CD14-positive monocyte (primary cell): Measurements from ENCODE around the gene BAG5. TPM values are rescaled to one million over a fixed set of nuclear protein-coding genes. Genes with fewer than 3 reads are reported as not detected.

Experiments used
- DNase-seq, 3 donors: peaks; one replicate each; pipeline ENCODE4 v3.0.0-alpha.2; 2011 to 2022
- H2AFZ ChIP-seq: 2 replicates; pipeline ENCODE4 v1.6.0; 2012; ENCODE audit warnings: mild to moderate bottlenecking, low read depth, low read length, inconsistent platforms; ENCODE audit not compliant: insufficient read depth, poor library complexity, severe bottlenecking
- H3K27ac ChIP-seq, 2 donors: 1 replicate in 1 of 2; 2 replicates in 1 of 2; pipeline ENCODE4 v1.5.1; 2012 to 2013; ENCODE audit warnings: low read length in 2 of 2, control low read depth in 1 of 2, inconsistent platforms in 1 of 2, low read depth in 1 of 2, mild to moderate bottlenecking in 1 of 2
- H3K27me3 ChIP-seq, 2 donors: one replicate each; pipeline versions ENCODE4 v1.6.0 to v1.6.1; 2011 to 2013; ENCODE audit warnings: low read length in 2 of 2; ENCODE audit not compliant: control insufficient read depth in 2 of 2, insufficient read depth in 2 of 2
- H3K36me3 ChIP-seq, 2 donors: replicated peaks in 1 of 2; 1 replicate in 1 of 2; 2 replicates in 1 of 2; pipeline versions ENCODE4 v1.5.1 to v1.6.1; 2012 to 2013; ENCODE audit warnings: low read length in 2 of 2, control low read depth in 1 of 2, inconsistent platforms in 1 of 2, mild to moderate bottlenecking in 1 of 2; ENCODE audit not compliant: insufficient read depth in 2 of 2, control insufficient read depth in 1 of 2
- H3K4me1 ChIP-seq, 2 donors: 1 replicate in 1 of 2; 2 replicates in 1 of 2; pipeline versions ENCODE4 v1.5.1 to v1.6.1; 2012 to 2013; ENCODE audit warnings: low read length in 2 of 2, control low read depth in 1 of 2, inconsistent platforms in 1 of 2, mild to moderate bottlenecking in 1 of 2, moderate library complexity in 1 of 2; ENCODE audit not compliant: insufficient read depth in 2 of 2, control insufficient read depth in 1 of 2
- H3K4me2 ChIP-seq: replicated peaks from 2 replicates; pipeline ENCODE3; 2012; ENCODE audit warnings: low read length, moderate library complexity, mild to moderate bottlenecking; ENCODE audit not compliant: poor library complexity, severe bottlenecking; ENCODE audit errors: extremely low read depth
- H3K4me3 ChIP-seq, 3 experiments: fragments of 200-600 bp in 1 of 3; sonication (generic) in 1 of 3; replicated peaks in 1 of 3; 1 replicate in 2 of 3; 2 replicates in 1 of 3; pipeline ENCODE4 v1.5.1; 2011 to 2013; ENCODE audit warnings: low read length in 3 of 3, mild to moderate bottlenecking in 3 of 3, control low read depth in 2 of 3, low read depth in 2 of 3, inconsistent platforms in 1 of 3, moderate library complexity in 1 of 3
- H3K79me2 ChIP-seq: 2 replicates; pipeline ENCODE4 v1.6.0; 2012; ENCODE audit warnings: mild to moderate bottlenecking, control low read depth, inconsistent platforms, low read length, moderate library complexity; ENCODE audit not compliant: insufficient read depth
- H3K9ac ChIP-seq: 2 replicates; pipeline ENCODE4 v1.6.0; 2017; ENCODE audit warnings: low read length, mild to moderate bottlenecking; ENCODE audit not compliant: insufficient read depth, poor library complexity, severe bottlenecking
- H3K9me3 ChIP-seq, 2 donors: replicated peaks in 1 of 2; 1 replicate in 1 of 2; 2 replicates in 1 of 2; pipeline versions ENCODE4 v1.5.1 to v1.6.1; 2012 to 2013; ENCODE audit warnings: low read length in 2 of 2, control low read depth in 1 of 2; ENCODE audit not compliant: control insufficient read depth in 1 of 2, insufficient read depth in 1 of 2
- H4K20me1 ChIP-seq: 2 replicates; pipeline ENCODE4 v1.6.0; 2012; ENCODE audit warnings: mild to moderate bottlenecking, low read length, control low read depth, moderate library complexity; ENCODE audit not compliant: insufficient read depth
- H3K27ac Mint-ChIP-seq, 7 donors: one replicate each; pipeline ENCODE4 v1.8.0; 2020; ENCODE audit warnings: mild to moderate bottlenecking in 7 of 7, mixed read lengths in 7 of 7, moderate library complexity in 6 of 7, inconsistent platforms in 2 of 7
- H3K27me3 Mint-ChIP-seq, 3 donors: one replicate each; pipeline ENCODE4 v1.8.0; 2021 to 2022; ENCODE audit warnings: low read depth in 3 of 3, mild to moderate bottlenecking in 3 of 3, mixed read lengths in 3 of 3, moderate library complexity in 3 of 3, inconsistent platforms in 1 of 3
- H3K36me3 Mint-ChIP-seq, 2 donors: one replicate each; pipeline ENCODE4 v1.8.0; 2020; ENCODE audit warnings: mixed read lengths in 2 of 2, inconsistent platforms in 1 of 2, mild to moderate bottlenecking in 1 of 2
- H3K4me1 Mint-ChIP-seq: one replicate; pipeline ENCODE4 v1.8.0; 2020; ENCODE audit warnings: mild to moderate bottlenecking, mixed read lengths
- H3K4me3 Mint-ChIP-seq, 2 donors: one replicate each; pipeline ENCODE4 v1.8.0; 2020; ENCODE audit warnings: mild to moderate bottlenecking in 2 of 2, mixed read lengths in 2 of 2, moderate library complexity in 1 of 2
- H3K9me3 Mint-ChIP-seq, 7 donors: one replicate each; pipeline ENCODE4 v1.8.0; 2020 to 2022; ENCODE audit warnings: mixed read lengths in 7 of 7, mild to moderate bottlenecking in 6 of 7, moderate library complexity in 6 of 7, inconsistent platforms in 2 of 7
- WGBS: methylation state at CpG from one replicate; pipeline ENCODE4 v1.1.5; 2013; ENCODE audit warnings: missing lambda C conversion rate; ENCODE audit not compliant: insufficient coverage; 5-methylcytosine and 5-hydroxymethylcytosine counted together
- intact Hi-C, 2 donors: fragments of 100-400 bp; cut with micrococcal nuclease; formaldehyde crosslinking; loops; one replicate each; pipeline versions ENCODE4 v1.15.0 to v1.15.1; 2023
- polyA plus RNA-seq, 3 donors: library from polyadenylated mRNA; depleted of rRNA in 1 of 3; unstranded in 2 of 3; stranded (reverse) in 1 of 3; fragments of 300-500 nt in 2 of 3; fragments of >200 nt in 1 of 3; fragmentation: Illumina TruSeq in 2 of 3; gene quantifications; 1 replicate in 2 of 3; 2 replicates in 1 of 3; pipeline ENCODE4 v1.2.3, GENCODE V29; 2012 to 2021
- TF ChIP-seq, protein P1 (sequence below): fragments of 200-600 bp; IDR thresholded peaks from one replicate; pipeline ENCODE4 v1.8.0; 2022; ENCODE audit warnings: antibody characterized with exemption, mild to moderate bottlenecking

The BAG5 gene
- polyA plus RNA-seq, 3 donors, result 4.7 to 33.1 (median 30.1) TPM

DNA sequence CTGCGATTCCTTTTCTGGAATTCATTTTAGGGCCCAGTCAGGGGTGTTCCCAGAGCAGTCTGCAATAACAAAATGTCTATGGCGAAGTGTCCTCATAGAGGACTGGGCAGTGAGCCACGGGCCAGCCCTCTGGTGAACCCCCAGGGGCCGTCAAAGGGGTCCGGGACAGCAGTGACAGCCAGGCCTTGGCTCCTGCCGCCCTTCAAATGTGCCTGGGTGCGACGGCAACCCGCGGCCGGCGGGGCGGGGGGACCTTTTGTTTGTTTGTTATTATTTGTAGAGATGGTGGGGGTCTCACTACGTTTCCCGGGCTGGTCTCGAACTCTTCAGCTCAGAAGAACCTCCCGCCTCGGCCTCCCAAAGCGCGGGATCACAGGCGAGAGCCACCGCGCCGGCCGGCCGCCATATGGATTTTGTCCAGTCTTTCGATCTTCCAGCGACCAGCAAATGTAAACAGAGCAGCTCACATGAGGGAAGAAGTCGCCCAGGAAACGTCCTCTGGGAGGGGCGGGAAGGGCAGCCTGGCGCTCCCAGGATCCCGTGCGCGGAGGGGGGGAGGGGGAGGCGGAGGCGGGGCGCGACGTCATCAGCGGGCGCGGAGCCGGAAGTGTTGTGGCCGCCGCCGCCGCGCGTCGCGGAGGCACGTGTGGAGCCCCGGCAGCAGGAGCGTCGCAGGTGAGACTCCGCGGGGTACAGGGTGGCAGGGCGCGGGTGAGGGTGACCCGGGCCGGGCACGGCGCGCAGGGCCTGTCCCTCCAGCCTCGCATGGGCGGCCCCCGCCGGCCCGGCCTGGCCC, 33.7 kb downstream of the BAG5 start, which contains the start of gene TRMT61A:
TRMT61A (plus strand) TSS at position 610 of the 796 bp plus-strand sequence. CDS start 783 bp downstream, outside the sequence.
- TF ChIP-seq, protein P1, sequence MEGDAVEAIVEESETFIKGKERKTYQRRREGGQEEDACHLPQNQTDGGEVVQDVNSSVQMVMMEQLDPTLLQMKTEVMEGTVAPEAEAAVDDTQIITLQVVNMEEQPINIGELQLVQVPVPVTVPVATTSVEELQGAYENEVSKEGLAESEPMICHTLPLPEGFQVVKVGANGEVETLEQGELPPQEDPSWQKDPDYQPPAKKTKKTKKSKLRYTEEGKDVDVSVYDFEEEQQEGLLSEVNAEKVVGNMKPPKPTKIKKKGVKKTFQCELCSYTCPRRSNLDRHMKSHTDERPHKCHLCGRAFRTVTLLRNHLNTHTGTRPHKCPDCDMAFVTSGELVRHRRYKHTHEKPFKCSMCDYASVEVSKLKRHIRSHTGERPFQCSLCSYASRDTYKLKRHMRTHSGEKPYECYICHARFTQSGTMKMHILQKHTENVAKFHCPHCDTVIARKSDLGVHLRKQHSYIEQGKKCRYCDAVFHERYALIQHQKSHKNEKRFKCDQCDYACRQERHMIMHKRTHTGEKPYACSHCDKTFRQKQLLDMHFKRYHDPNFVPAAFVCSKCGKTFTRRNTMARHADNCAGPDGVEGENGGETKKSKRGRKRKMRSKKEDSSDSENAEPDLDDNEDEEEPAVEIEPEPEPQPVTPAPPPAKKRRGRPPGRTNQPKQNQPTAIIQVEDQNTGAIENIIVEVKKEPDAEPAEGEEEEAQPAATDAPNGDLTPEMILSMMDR, result no peak
- H3K27ac Mint-ChIP-seq, result peak within 1 kb of the TSS; percentile 92 to 99 (median 96)
- H3K36me3 Mint-ChIP-seq, result peaks cover 5 to 17% of the 10 kb centered on the region in 2 donors
- Histone ChIP-seq H3K4me2 (peak within 1 kb of the TSS; percentile 97), H2AFZ (peak within 1 kb of the TSS; percentile 97), H3K4me3 (peak within 1 kb of the TSS; percentile 90 to 98 (median 92)), H3K27me3 (peaks cover 5 to 12% of the 10 kb centered on the region in 2 donors), H3K9me3 (peaks cover 0 to 5% of the 10 kb centered on the region in 2 donors), H3K27ac (peak within 1 kb of the TSS; percentile 79 to 87), H3K9ac (peak within 1 kb of the TSS; percentile 74), H4K20me1 (peaks cover 13% of the 10 kb centered on the region), H3K4me1 (peaks cover 42 to 45% of the 10 kb centered on the region in 2 donors), H3K36me3 (peaks cover 0 to 12% of the 10 kb centered on the region in 2 donors), H3K79me2 (peaks cover 20% of the 10 kb centered on the region)
- peak; percentile 71 to 80 (median 77) for DNase-seq
- intact Hi-C loops, result loop anchor here in 1 of 2 donors (10.0 kb wide), 1 partner anchor 194 kb away; the partner anchor contains the start of gene EIF5
- peaks cover 14 to 16% (median 15%) of the 10 kb centered on the region in 3 donors for H3K27me3 Mint-ChIP-seq
- H3K4me1 Mint-ChIP-seq, result peaks cover 47% of the 10 kb centered on the region
- peaks cover 0 to 6% (median 2%) of the 10 kb centered on the region in 7 donors for H3K9me3 Mint-ChIP-seq
- 5% methylated on average over 59 of the region's 70 CpGs for WGBS
- H3K4me3 Mint-ChIP-seq, result peak within 1 kb of the TSS; percentile 95 to 97

DNA sequence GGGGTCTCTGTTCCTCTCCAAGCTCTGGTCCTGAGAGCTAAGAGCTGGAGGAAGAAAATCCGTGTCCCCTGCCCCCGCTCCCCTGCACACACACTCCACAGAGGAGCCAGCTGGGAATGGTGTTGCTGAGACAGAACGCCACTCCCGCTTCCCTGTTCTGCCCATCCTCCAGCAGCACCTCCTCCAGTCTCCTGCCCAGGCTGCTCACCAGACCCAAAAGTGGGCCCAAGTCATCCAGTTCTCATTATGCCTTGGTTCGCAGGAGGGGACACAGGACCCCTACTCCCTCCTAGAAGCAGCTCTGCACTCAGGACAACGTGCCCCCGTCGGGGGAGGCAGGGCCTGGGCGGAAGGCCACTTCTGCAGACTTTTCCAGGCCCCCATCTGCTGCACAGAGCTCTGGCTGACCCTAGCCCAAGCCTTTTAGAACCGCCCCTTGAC, 34.3 kb downstream of the BAG5 start:
- peaks cover 0 to 12% of the 10 kb centered on the region in 2 donors for H3K36me3 ChIP-seq
- peak overlapping the region in 2 of 3 experiments; percentile 92 to 98 for H3K4me3 ChIP-seq
- peaks cover 13% of the 10 kb centered on the region for H4K20me1 ChIP-seq
- peak overlapping the region; percentile 79 to 86 for H3K27ac ChIP-seq
- peaks cover 20 to 22% (median 21%) of the 10 kb centered on the region in 3 donors for H3K27me3 Mint-ChIP-seq
- H3K9me3 Mint-ChIP-seq, result peaks cover 0 to 11% (median 6%) of the 10 kb centered on the region in 7 donors
- WGBS, result 69% methylated on average over 9 of the region's 10 CpGs
- H3K27ac Mint-ChIP-seq, result peak overlapping the region; percentile 83 to 99 (median 95)
- peaks cover 11 to 18% of the 10 kb centered on the region in 2 donors for H3K27me3 ChIP-seq
- intact Hi-C loops, result loop anchor here in 1 of 2 donors (10.0 kb wide), 1 partner anchor 193 kb away; the partner anchor contains the start of gene EIF5
- peak overlapping the region; percentile 97 for H3K4me2 ChIP-seq
- H3K4me1 Mint-ChIP-seq, result peaks cover 49% of the 10 kb centered on the region
- H3K79me2 ChIP-seq, result peaks cover 20% of the 10 kb centered on the region
- H3K4me3 Mint-ChIP-seq, result peak overlapping the region; percentile 95 to 97
- TF ChIP-seq, protein P1, result no peak
- peaks cover 6 to 9% of the 10 kb centered on the region in 2 donors for H3K9me3 ChIP-seq
- no peak for DNase-seq
- H3K9ac ChIP-seq, result peak overlapping the region; percentile 74
- peaks cover 9 to 17% of the 10 kb centered on the region in 2 donors for H3K36me3 Mint-ChIP-seq
- peak overlapping the region; percentile 97 for H2AFZ ChIP-seq
- H3K4me1 ChIP-seq, result peaks cover 42 to 45% of the 10 kb centered on the region in 2 donors
